HPDE6-E6E7 (cell line): Measurements from ENCODE around the gene ATXN2.
"Not testable (repeated sequence)": the region's sequence is repeated elsewhere in the genome, so short reads cannot be mapped to it uniquely, and the experiment has no call there.

Experiments
- DNase-seq: peaks from one replicate; pipeline ENCODE4 v3.0.0; 2011; ENCODE audit warnings: missing footprints; ENCODE audit errors: extremely low spot score

The ATXN2 gene

GRCh38 chr12:111405149-111405858 is 193.8 kb downstream of the ATXN2 start:
- peak; percentile 88 for DNase-seq

GRCh38 chr12:111404362-111405148 is 194.6 kb downstream of the ATXN2 start:
- no peak for DNase-seq

DNA sequence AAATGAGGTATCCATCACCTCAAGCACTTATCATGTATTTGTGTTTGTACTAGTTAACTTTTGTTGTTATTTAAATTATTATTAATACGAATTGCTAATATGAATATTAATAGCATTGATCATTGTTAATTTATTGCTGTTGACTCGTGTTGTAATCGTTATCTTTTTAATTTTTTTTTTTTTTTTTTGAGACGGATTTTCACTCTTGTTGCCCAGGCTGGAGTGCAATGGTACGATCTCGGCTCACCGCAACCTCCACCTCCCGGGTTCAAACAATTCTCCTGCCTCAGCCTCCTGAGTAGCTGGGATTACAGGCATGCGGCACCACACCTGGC is 196.7 kb downstream of the ATXN2 start:
- not testable (repeated sequence) for DNase-seq
